GM19025 (cell line): ENCODE measurements around the gene SESN1.
"Not testable (repeated sequence)": the region's sequence is repeated elsewhere in the genome, so short reads cannot be mapped to it uniquely, and the experiment has no call there.

ENCODE experiments used
- ATAC-seq: cut with Tn5 transposase; IDR thresholded peaks from one replicate; pipeline ENCODE4 v1.9.1; 2021; ENCODE audit warnings: mild to moderate bottlenecking, low read depth, moderate library complexity; ENCODE audit not compliant: unreplicated experiment

The SESN1 gene

DNA sequence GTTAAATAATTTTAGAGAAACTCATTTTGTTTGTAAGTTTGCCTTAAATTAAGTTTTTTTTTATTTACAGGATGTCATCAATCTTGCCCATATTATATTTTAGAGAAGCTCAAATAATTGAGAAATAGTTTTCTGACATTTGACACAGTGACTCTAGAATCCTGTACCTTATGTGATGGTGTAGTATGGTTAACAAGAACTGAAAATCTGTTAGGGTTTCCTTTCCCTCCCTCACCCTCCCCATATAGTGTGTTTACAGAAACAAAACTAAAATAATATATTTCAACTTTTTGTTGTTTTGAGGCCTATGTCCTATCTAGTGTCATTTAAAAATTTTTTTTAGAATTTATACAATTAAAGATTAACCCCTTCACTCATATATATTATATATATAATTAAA, 91.8 kb downstream of the SESN1 start:
- no peak for ATAC-seq

GRCh38 chr6:109002051-109002697, 92.5 kb downstream of the SESN1 start:
- no peak for ATAC-seq

DNA sequence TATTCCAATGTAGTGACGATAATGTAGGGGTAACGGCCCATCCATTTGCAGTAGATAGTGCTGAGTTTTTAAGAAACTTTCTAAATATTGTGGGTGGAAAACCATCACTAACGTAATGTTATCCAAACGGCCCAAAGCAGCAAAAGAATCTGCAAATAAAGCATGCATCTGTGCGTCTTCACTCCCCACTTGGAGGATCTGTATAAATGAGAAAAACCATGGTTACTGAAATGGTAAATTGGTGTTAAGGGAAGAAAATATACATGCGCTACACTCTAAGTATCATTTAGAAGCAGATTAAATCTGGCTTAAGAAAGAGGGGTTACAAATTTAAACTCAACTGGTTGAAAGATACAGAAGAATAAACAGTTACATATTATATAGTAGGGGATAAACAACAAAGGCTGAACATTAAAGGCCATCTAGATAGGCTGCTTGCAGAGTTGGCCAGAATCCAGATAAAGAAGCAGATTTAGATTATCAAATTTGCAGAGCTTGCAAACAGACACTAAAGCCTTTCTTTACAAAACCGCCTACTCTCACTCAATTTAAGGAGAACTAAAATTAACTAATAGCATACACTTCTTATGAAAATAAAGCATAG, 93.3 kb downstream of the SESN1 start:
- ATAC-seq: no peak

- no peak for ATAC-seq
Observed at GRCh38 chr6:109000289-109000688, 94.4 kb downstream of the SESN1 start.

- ATAC-seq: no peak
Observed at GRCh38 chr6:108999428-108999827, 95.2 kb downstream of the SESN1 start.

GRCh38 chr6:108998485-108998884, 96.2 kb downstream of the SESN1 start:
- ATAC-seq: no peak

GRCh38 chr6:108996208-108996607, 98.4 kb downstream of the SESN1 start:
- no peak for ATAC-seq

- no peak for ATAC-seq
Observed at GRCh38 chr6:108995296-108995695, 99.3 kb downstream of the SESN1 start.

DNA sequence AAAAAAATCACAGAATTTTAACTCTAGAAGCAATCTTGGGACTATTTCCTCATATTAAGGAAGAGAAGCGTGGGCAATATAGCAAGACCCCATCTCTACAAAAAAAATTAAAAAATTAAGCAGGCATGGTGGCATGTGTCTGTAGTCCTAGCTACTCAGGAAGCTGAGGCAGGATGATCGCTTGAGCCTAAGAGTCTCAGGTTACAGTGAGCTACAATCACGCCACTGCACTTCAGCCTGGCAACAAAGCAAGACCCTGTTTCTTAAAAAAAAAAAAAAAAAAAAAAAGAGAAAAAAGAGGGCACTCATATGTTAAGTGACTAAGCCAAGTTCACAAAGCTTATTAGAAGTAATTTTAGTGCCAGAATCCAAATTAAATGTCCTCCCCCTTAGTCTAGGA, 100.8 kb downstream of the SESN1 start:
- ATAC-seq: no peak

GRCh38 chr6:108989700-108990099, 104.9 kb downstream of the SESN1 start:
- no peak for ATAC-seq

DNA sequence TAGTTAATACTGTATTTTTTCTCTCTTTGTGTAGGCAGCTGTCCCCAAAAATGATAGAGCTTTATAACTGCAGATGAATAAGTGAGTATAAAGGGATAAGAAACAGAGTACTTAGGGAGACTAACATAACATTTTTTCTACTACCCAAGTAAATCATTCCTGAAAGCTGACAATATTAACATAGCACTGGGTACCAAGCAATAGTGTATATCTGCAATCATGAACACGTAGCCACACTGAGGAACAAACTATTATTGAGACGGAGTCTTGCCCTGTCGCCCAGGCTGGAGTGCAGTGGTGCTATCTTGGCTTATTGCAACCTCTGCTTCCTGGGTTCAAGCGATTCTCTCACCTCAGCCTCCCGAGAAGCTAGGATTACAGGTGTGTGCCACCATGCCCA, 105.9 kb downstream of the SESN1 start:
- no peak for ATAC-seq

DNA sequence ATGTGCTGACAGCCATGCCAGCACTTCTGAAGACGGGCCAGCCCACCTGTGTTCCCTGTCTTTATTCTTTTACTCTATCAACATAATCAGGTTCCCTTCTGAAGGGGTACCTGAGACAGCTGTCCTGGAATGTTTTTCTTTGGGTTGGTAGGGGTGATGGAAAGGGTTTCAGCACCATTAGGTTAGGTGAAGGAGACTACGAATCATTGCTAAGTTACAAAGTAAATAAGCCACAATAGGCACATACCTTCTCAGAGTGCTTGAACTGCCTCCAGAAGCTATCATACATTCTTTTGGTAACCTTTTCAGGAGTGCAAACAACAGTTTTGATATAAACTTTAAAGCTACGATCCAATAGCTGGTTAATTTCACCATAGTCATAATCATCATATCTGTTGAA, 106.3 kb downstream of the SESN1 start:
- ATAC-seq: no peak

DNA sequence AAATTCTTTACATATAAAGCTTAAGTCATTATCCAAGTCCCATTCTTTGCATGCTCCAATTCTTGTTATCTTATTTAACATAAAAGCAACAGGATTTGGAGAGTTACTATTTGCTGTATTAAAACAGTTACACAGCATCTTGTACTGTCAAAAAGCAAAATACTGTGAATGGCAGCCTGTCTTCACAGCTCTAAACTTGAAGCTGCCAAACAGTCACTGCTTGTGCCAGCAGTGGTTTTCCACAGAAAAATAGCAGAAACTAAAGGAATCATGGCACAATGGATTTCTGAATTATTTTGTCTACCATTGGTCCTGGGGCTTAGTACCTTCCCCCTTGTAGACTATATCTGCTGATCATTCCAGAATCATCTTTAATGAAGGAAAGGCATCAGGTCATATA, 107.5 kb downstream of the SESN1 start:
- ATAC-seq: no peak

DNA sequence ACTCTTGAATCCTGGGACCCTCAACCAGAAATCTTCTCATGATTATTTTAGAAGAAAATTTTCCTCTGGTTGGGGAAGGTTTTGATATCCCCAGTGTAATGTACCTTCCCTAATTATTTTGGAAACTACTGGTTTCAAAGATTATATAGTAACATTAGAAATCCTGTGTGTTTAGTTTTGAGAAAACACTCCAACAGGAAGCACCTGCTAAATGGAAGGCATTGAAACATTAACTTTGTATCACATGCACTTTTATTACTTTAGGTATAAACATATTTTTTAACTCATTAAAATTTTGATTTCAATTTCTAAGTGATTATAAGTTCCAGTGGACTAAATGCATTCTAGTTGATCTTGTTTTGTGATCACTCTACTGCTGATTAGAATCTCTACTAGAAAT, 109.3 kb downstream of the SESN1 start:
- ATAC-seq: no peak

- no peak for ATAC-seq
Observed at GRCh38 chr6:108983151-108983550, 111.5 kb downstream of the SESN1 start.

DNA sequence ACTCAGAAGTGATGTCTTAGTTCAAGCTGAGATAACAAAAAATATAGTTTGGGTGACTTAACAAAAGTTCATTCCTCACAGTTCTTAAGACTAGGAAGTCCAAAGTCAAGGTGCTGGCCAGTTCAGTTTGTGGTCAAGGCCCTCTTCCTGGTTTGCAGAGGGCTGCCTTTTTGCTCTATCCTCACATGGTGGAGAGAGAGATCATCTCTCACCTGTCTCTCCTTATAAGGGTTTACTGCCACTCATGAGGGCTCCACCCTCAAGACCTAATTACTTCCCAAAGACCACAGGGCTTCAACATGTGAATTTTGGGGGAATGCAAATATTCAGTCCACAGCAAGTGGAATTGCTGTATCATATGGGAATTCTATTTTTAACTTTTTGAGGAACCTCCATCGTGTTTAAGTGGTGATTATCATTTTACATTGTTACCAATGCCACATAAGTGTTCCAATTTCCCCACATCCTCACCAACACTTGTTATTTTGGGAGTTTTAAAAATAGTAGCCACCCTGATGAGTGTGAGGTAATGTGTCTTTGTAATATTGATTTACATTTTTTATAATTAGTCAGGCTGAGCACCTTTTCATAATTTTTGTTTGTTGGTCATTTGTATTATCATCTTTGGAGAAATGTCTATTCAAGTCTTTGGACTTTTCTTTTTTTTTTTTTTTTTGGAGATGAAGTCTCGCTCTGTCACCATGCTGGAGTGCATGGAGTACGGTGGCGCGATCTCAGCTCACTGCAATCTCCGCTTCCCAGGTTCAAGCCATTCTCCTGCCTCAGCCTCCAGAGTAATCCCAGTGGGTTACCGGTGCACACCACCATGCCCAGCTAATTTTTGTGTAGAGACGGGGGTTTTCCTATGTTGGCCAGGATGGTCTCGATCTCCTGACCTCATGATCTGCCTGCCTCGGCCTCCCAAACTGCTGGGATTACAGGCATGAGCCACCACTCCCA, 112.2 kb downstream of the SESN1 start:
- no peak for ATAC-seq

DNA sequence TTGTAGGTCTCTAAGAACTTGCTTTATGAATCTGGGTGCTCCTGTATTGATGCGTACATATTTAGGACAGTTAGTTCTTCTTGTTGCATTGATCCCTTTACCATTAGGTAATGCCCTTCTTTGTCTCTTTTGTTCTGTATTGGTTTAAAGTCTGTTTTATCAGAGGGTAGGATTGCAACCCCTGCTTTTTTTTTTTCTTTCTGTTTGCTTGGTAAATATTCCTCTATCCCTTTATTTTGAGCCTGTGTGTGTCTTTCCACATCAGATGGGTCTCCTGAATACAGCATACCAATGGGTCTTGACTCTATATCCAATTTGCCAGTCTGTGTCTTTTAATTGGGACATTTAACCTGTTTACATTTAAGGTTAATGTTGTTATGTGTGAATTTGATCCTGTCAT, 116.0 kb downstream of the SESN1 start:
- ATAC-seq: not testable (repeated sequence)

GRCh38 chr6:108974201-108974600, 120.4 kb downstream of the SESN1 start:
- ATAC-seq: no peak

- no peak for ATAC-seq
Observed at GRCh38 chr6:108969776-108970175, 124.9 kb downstream of the SESN1 start.

DNA sequence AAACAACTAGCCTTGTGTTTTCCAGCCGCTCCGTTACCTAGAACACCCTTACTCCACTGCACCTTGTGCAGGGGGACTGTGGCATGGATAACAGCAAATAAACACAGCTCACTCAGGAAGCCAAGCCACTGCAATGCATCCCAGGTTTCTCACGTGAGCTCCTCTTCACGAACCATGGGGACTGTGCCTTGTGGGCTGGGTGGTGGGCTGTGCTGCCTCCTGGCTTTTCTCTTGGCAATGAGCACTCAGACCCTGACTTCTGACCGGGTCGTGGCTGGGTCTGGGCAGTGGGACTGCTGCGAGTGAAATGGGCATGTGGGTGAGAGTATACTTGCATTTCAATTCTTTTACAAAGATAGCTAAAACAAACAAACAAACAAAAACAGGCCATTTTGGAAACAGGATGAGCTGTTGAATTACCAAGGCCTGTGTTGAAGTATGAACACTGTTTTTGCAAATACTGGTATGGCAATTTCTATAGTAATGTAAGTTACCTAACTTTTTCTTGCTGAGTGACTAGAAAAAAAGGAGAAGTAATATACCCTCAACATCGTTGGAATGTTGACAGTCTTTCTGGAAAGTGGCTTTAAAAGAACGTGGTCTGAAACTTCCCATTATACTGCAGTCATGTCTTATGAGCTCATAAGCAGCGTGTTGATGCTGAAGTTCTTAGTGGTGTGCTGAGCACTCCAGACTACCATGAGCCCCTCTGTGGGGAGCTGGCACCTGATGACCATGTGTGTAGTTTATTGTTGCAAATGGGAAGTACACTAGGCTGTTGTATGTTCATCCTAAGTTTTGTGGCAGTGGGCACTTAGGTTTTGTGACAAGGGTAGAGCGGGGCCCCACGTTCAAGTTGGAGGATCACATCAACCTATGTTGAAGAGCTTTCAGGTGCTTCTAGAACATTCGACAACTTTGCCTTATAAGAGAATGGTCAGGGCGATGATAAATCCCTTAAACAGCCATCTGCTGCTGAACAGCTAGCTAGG, 126.0 kb downstream of the SESN1 start:
- no peak for ATAC-seq
